Activated CD4-positive, alpha-beta memory T cell treated with anti-CD3 and anti-CD28 coated beads, Interleukin-2, amount 10 ng/mL, durations not matched to agents 7 days and 5 days (primary cell): ENCODE results near the gene EMX2. TPM values are rescaled to one million over a fixed set of nuclear protein-coding genes. Genes with fewer than 3 reads are reported as not detected.
"Not testable (repeated sequence)": the region's sequence is repeated elsewhere in the genome, so short reads cannot be mapped to it uniquely, and the experiment has no call there.

Source experiments
- CTCF ChIA-PET: fragments of 350-600 bp; sonication (Branson Sonifier 250); formaldehyde crosslinking; loops from one replicate; lab custom pipeline; 2021; ENCODE audit warnings: antibody characterized with exemption, inconsistent platforms; lab: Charles Lee
- POLR2A ChIA-PET: fragments of 350-600 bp; sonication (Branson Sonifier 250); formaldehyde crosslinking; loops from one replicate; lab custom pipeline; 2021; ENCODE audit warnings: antibody characterized with exemption; lab: Charles Lee
- DNase-seq: peaks from one replicate; pipeline ENCODE4 v3.0.0-alpha.2; 2020
- H3K27ac Mint-ChIP-seq: one replicate; pipeline ENCODE4 v1.8.0; 2021; ENCODE audit warnings: mild to moderate bottlenecking, mixed read lengths
- H3K27me3 Mint-ChIP-seq: one replicate; pipeline ENCODE4 v1.8.0; 2021; ENCODE audit warnings: mixed read lengths
- H3K36me3 Mint-ChIP-seq: one replicate; pipeline ENCODE4 v1.8.0; 2021; ENCODE audit warnings: low read depth, mixed read lengths
- H3K4me1 Mint-ChIP-seq: one replicate; pipeline ENCODE4 v1.8.0; 2021; ENCODE audit warnings: mixed read lengths
- H3K4me3 Mint-ChIP-seq: one replicate; pipeline ENCODE4 v1.8.0; 2021; ENCODE audit warnings: mild to moderate bottlenecking, mixed read lengths
- H3K9me3 Mint-ChIP-seq: one replicate; pipeline ENCODE4 v1.8.0; 2021; ENCODE audit warnings: mixed read lengths
- total RNA-seq, 2 experiments: library from RNA; stranded (reverse); gene quantifications; one replicate each; pipeline ENCODE4 v1.2.3, GENCODE V29; 2021

Gene EMX2
- total RNA-seq, 2 experiments from 2014 or later: not detected

- Mint-ChIP-seq H3K9me3 (no peaks in the 10 kb centered on the region), H3K27ac (no peak overlapping the region), H3K4me1 (no peaks in the 10 kb centered on the region), H3K27me3 (no peaks in the 10 kb centered on the region), H3K36me3 (no peaks in the 10 kb centered on the region), H3K4me3 (no peak overlapping the region)
- CTCF ChIA-PET: no interaction called here
- POLR2A ChIA-PET: no interaction called here
- DNase-seq: no peak
These were observed 20.6 kb downstream of the EMX2 start for GRCh38 chr10:117562896-117563737.

- Mint-ChIP-seq H3K27me3 (no peaks in the 10 kb centered on the region), H3K36me3 (no peaks in the 10 kb centered on the region), H3K9me3 (no peaks in the 10 kb centered on the region), H3K4me1 (no peaks in the 10 kb centered on the region), H3K27ac (no peak overlapping the region), H3K4me3 (no peak overlapping the region)
- ChIA-PET CTCF (no interaction called here), POLR2A (no interaction called here)
- DNase-seq: no peak
These were observed 21.2 kb downstream of the EMX2 start for GRCh38 chr10:117563780-117564179.

GRCh38 chr10:117565068-117565467, 22.5 kb downstream of the EMX2 start:
- DNase-seq: no peak
- no peaks in the 10 kb centered on the region for H3K27me3 Mint-ChIP-seq
- H3K36me3 Mint-ChIP-seq: no peaks in the 10 kb centered on the region
- H3K4me1 Mint-ChIP-seq: no peaks in the 10 kb centered on the region
- H3K27ac Mint-ChIP-seq: no peak overlapping the region
- CTCF ChIA-PET: no interaction called here
- POLR2A ChIA-PET: no interaction called here
- H3K9me3 Mint-ChIP-seq: no peaks in the 10 kb centered on the region
- H3K4me3 Mint-ChIP-seq: no peak overlapping the region

GRCh38 chr10:117568334-117568733, 25.8 kb downstream of the EMX2 start:
- ChIA-PET POLR2A (no interaction called here), CTCF (no interaction called here)
- Mint-ChIP-seq H3K4me3 (no peak overlapping the region), H3K27ac (no peak overlapping the region), H3K9me3 (no peaks in the 10 kb centered on the region), H3K4me1 (no peaks in the 10 kb centered on the region), H3K36me3 (no peaks in the 10 kb centered on the region), H3K27me3 (peaks cover 5% of the 10 kb centered on the region)
- DNase-seq: no peak

GRCh38 chr10:117569610-117570390, 27.3 kb downstream of the EMX2 start:
- H3K27ac Mint-ChIP-seq: no peak overlapping the region
- no peak for DNase-seq
- CTCF ChIA-PET: no interaction called here
- H3K9me3 Mint-ChIP-seq: no peaks in the 10 kb centered on the region
- no peaks in the 10 kb centered on the region for H3K4me1 Mint-ChIP-seq
- H3K36me3 Mint-ChIP-seq: no peaks in the 10 kb centered on the region
- H3K4me3 Mint-ChIP-seq: no peak overlapping the region
- H3K27me3 Mint-ChIP-seq: peaks cover 5% of the 10 kb centered on the region
- POLR2A ChIA-PET: no interaction called here

- no peaks in the 10 kb centered on the region for H3K9me3 Mint-ChIP-seq
- no peaks in the 10 kb centered on the region for H3K4me1 Mint-ChIP-seq
- H3K27ac Mint-ChIP-seq: no peak overlapping the region
- CTCF ChIA-PET: no interaction called here
- POLR2A ChIA-PET: no interaction called here
- no peak overlapping the region for H3K4me3 Mint-ChIP-seq
- no peaks in the 10 kb centered on the region for H3K36me3 Mint-ChIP-seq
- H3K27me3 Mint-ChIP-seq: peaks cover 5% of the 10 kb centered on the region
- DNase-seq: no peak
These were observed 28.3 kb downstream of the EMX2 start for GRCh38 chr10:117570880-117571279.

GRCh38 chr10:117574498-117575146, 32.1 kb downstream of the EMX2 start:
- H3K27me3 Mint-ChIP-seq: peaks cover 7% of the 10 kb centered on the region
- no peak overlapping the region for H3K27ac Mint-ChIP-seq
- H3K9me3 Mint-ChIP-seq: no peaks in the 10 kb centered on the region
- no peak for DNase-seq
- no peaks in the 10 kb centered on the region for H3K36me3 Mint-ChIP-seq
- CTCF ChIA-PET: no interaction called here
- H3K4me3 Mint-ChIP-seq: no peak overlapping the region
- POLR2A ChIA-PET: no interaction called here
- H3K4me1 Mint-ChIP-seq: no peaks in the 10 kb centered on the region

- Mint-ChIP-seq H3K4me1 (no peaks in the 10 kb centered on the region), H3K36me3 (no peaks in the 10 kb centered on the region), H3K9me3 (no peaks in the 10 kb centered on the region), H3K4me3 (no peak overlapping the region), H3K27me3 (peaks cover 2% of the 10 kb centered on the region), H3K27ac (no peak overlapping the region)
- no peak for DNase-seq
- CTCF ChIA-PET: no interaction called here
- POLR2A ChIA-PET: no interaction called here
These were observed 35.9 kb downstream of the EMX2 start for GRCh38 chr10:117578490-117578889.

- CTCF ChIA-PET: interaction anchor here (1.4 kb wide), 1 partner anchor 83 kb away, joined by 3 read pairs; no protein-coding TSS in a partner anchor
- POLR2A ChIA-PET: no interaction called here
- H3K4me3 Mint-ChIP-seq: no peak overlapping the region
- no peaks in the 10 kb centered on the region for H3K4me1 Mint-ChIP-seq
- H3K27ac Mint-ChIP-seq: no peak overlapping the region
- H3K36me3 Mint-ChIP-seq: no peaks in the 10 kb centered on the region
- no peak for DNase-seq
- H3K9me3 Mint-ChIP-seq: no peaks in the 10 kb centered on the region
- H3K27me3 Mint-ChIP-seq: peaks cover 2% of the 10 kb centered on the region
These were observed 36.5 kb downstream of the EMX2 start for GRCh38 chr10:117578999-117579590.

GRCh38 chr10:117581961-117582360, 39.4 kb downstream of the EMX2 start:
- POLR2A ChIA-PET: no interaction called here
- no peaks in the 10 kb centered on the region for H3K4me1 Mint-ChIP-seq
- CTCF ChIA-PET: no interaction called here
- H3K27me3 Mint-ChIP-seq: no peaks in the 10 kb centered on the region
- H3K4me3 Mint-ChIP-seq: no peak overlapping the region
- peaks cover 2% of the 10 kb centered on the region for H3K9me3 Mint-ChIP-seq
- H3K36me3 Mint-ChIP-seq: no peaks in the 10 kb centered on the region
- no peak for DNase-seq
- H3K27ac Mint-ChIP-seq: no peak overlapping the region

GRCh38 chr10:117584831-117585230, 42.3 kb downstream of the EMX2 start:
- H3K27ac Mint-ChIP-seq, DNase-seq, H3K9me3 Mint-ChIP-seq, H3K36me3 Mint-ChIP-seq, CTCF ChIA-PET, H3K4me3 Mint-ChIP-seq, H3K27me3 Mint-ChIP-seq, H3K4me1 Mint-ChIP-seq, POLR2A ChIA-PET: not testable (repeated sequence)

- ChIA-PET CTCF (no interaction called here), POLR2A (no interaction called here)
- Mint-ChIP-seq H3K4me1 (no peaks in the 10 kb centered on the region), H3K36me3 (no peaks in the 10 kb centered on the region), H3K9me3 (peaks cover 2% of the 10 kb centered on the region), H3K4me3 (no peak overlapping the region), H3K27ac (no peak overlapping the region), H3K27me3 (no peaks in the 10 kb centered on the region)
- DNase-seq: no peak
These were observed 44.5 kb downstream of the EMX2 start for GRCh38 chr10:117587036-117587435.
